Kidney epithelial cell (primary cell): Measurements from ENCODE around the gene OXCT1. TPM values are rescaled to one million over a fixed set of nuclear protein-coding genes. Genes with fewer than 3 reads are reported as not detected.

Experiments used
- DNase-seq: peaks from one replicate; pipeline ENCODE4 v3.0.0-alpha.2; 2010; ENCODE audit warnings: low read depth
- H3K27me3 ChIP-seq: 2 replicates; pipeline ENCODE4 v1.6.0; 2011; ENCODE audit warnings: low read length; ENCODE audit not compliant: control insufficient read depth, insufficient read depth
- H3K36me3 ChIP-seq: 2 replicates; pipeline ENCODE4 v1.5.1; 2011; ENCODE audit warnings: low read length; ENCODE audit not compliant: control insufficient read depth, insufficient read depth
- H3K4me3 ChIP-seq: 2 replicates; pipeline ENCODE4 v1.5.1; 2011; ENCODE audit warnings: low read depth, mild to moderate bottlenecking, control low read depth, low read length
- total RNA-seq: library from RNA; depleted of rRNA; stranded (reverse); fragments of >200 nt; gene quantifications from 2 replicates; pipeline ENCODE4 v1.2.3, GENCODE V29; 2015
- TF ChIP-seq, protein P1 (sequence below): IDR thresholded peaks from 2 replicates; pipeline ENCODE4 v1.5.1; 2011; ENCODE audit warnings: mild to moderate bottlenecking, moderate library complexity, low read length, control low read depth, inconsistent platforms; ENCODE audit not compliant: insufficient read depth, poor library complexity, severe bottlenecking

Gene OXCT1
- total RNA-seq, 1 donor from 2014 or later, result 21.0 TPM

DNA sequence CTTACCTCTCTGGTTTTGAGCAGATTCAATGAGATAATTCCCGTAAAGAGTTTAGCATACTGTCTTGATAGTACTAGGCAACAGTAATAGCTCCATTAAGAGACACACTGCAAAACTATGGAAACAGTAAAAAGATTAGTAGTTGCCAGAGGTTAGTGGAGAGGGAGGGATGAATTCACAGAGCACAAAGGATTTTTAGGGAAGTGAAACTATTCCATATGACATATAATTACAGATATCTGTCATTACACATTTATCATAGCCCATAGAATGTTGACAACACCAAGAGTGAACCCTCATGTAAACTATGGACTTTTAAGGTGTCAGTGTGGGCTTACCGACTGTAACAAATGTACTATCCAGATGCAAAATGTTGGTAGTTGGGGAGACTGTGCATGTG is 183.5 kb downstream of the OXCT1 start:
- TF ChIP-seq, protein P1, sequence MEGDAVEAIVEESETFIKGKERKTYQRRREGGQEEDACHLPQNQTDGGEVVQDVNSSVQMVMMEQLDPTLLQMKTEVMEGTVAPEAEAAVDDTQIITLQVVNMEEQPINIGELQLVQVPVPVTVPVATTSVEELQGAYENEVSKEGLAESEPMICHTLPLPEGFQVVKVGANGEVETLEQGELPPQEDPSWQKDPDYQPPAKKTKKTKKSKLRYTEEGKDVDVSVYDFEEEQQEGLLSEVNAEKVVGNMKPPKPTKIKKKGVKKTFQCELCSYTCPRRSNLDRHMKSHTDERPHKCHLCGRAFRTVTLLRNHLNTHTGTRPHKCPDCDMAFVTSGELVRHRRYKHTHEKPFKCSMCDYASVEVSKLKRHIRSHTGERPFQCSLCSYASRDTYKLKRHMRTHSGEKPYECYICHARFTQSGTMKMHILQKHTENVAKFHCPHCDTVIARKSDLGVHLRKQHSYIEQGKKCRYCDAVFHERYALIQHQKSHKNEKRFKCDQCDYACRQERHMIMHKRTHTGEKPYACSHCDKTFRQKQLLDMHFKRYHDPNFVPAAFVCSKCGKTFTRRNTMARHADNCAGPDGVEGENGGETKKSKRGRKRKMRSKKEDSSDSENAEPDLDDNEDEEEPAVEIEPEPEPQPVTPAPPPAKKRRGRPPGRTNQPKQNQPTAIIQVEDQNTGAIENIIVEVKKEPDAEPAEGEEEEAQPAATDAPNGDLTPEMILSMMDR, result no peak
- no peak for DNase-seq
- Histone ChIP-seq H3K36me3 (no peaks in the 10 kb centered on the region), H3K27me3 (no peaks in the 10 kb centered on the region), H3K4me3 (no peak overlapping the region)

DNA sequence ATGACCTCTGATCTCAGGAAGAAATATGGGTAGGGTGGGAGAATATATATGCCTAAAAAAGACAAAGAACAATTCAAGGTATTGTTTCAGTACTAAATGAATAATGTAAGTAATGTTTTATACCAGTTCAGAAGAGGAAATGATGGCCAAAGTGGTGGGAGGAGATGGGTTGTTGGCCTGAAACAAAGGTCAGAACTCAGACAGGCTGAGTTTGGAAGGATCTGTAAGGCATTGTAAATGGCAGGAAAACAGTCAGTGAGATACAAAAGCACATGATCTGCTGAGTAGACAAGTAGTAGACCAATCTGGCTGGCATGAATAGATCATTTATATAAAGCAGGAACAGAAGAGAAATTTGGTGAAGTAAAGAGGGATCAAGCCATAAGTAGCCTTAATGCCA is 184.0 kb downstream of the OXCT1 start:
- H3K4me3 ChIP-seq, result no peak overlapping the region
- TF ChIP-seq, protein P1, result no peak

DNA sequence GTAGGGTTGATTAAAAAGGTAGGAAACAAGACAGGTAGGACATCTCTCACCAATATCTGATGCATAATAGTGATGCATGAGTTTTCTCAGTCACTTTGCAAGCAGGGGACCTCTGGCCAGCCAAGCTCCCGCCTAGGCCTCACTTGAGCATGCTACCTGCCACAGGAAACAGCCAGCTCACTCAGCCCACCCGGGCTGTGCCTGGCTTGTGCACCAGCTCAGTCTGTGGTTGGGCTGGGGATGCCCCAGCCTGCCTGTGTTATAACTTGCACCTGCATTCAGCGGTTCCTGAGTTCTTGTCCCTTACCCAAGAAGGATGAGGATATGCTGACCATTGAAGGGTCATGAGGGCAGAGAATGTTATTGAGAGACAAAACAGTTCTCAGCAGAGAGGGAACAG is 187.0 kb downstream of the OXCT1 start:
- Histone ChIP-seq H3K4me3 (no peak overlapping the region), H3K27me3 (no peaks in the 10 kb centered on the region), H3K36me3 (no peaks in the 10 kb centered on the region)
- no peak for DNase-seq
- TF ChIP-seq, protein P1, result no peak

More for the DNA sequence above, 184.0 kb downstream of the OXCT1 start:
- no peaks in the 10 kb centered on the region for H3K36me3 ChIP-seq
- H3K27me3 ChIP-seq, result no peaks in the 10 kb centered on the region
- no peak for DNase-seq

- Histone ChIP-seq H3K36me3 (no peaks in the 10 kb centered on the region), H3K4me3 (no peak overlapping the region), H3K27me3 (no peaks in the 10 kb centered on the region)
- TF ChIP-seq, protein P1, result no peak
- DNase-seq, result no peak
Observed at GRCh38 chr5:41682641-41683040, 187.6 kb downstream of the OXCT1 start.

GRCh38 chr5:41681840-41682239 is 188.4 kb downstream of the OXCT1 start:
- TF ChIP-seq, protein P1, result no peak
- DNase-seq, result no peak
- no peaks in the 10 kb centered on the region for H3K36me3 ChIP-seq
- H3K27me3 ChIP-seq, result no peaks in the 10 kb centered on the region
- H3K4me3 ChIP-seq, result no peak overlapping the region

Other genes starting within 250 kb of the OXCT1 start
- gene RIMOC1, start 33.9 kb upstream of the OXCT1 start, total RNA-seq, result 30.7 and 33.6 TPM in 2 replicates
- gene FBXO4, start 54.9 kb upstream of the OXCT1 start, total RNA-seq, result 4.8 and 5.8 TPM in 2 replicates